Esophagus squamous epithelium (tissue), 5 donors: ENCODE measurements around the gene KCNH3. TPM values are rescaled to one million over a fixed set of nuclear protein-coding genes. Genes with fewer than 3 reads are reported as not detected.

Source experiments
- DNase-seq: peaks from one replicate; lab custom pipeline; 2025; lab: John Stamatoyannopoulos, UW
- H3K27ac ChIP-seq, 4 donors: fragments of 200-600 bp; sonication (generic); one replicate each; pipeline ENCODE4 v1.5.1; 2016 to 2019; ENCODE audit warnings: mild to moderate bottlenecking in 1 of 4
- H3K27me3 ChIP-seq, 4 donors: fragments of 200-600 bp; sonication (generic); 1 replicate in 3 of 4; 2 replicates in 1 of 4; pipeline versions ENCODE4 v1.5.1 to v1.6.0; 2017 to 2021; ENCODE audit warnings: antibody characterized with exemption in 1 of 4
- H3K36me3 ChIP-seq, 3 donors: fragments of 200-600 bp; sonication (generic); one replicate each; pipeline ENCODE4 v1.5.1; 2016 to 2019
- H3K4me1 ChIP-seq, 3 donors: fragments of 200-600 bp; sonication (generic); one replicate each; pipeline ENCODE4 v1.5.1; 2017 to 2019
- H3K4me3 ChIP-seq, 4 donors: fragments of 200-600 bp; sonication (generic); 1 replicate in 3 of 4; 2 replicates in 1 of 4; pipeline ENCODE4 v1.5.1; 2016 to 2019; ENCODE audit warnings: mild to moderate bottlenecking in 2 of 4, moderate library complexity in 1 of 4
- H3K9me3 ChIP-seq, 3 donors: fragments of 200-600 bp; sonication (generic); one replicate each; pipeline ENCODE4 v1.5.1; 2016 to 2019
- POLR2A ChIP-seq, 4 donors: fragments of 450-650 bp; IDR thresholded peaks; one replicate each; pipeline ENCODE4 v1.6.1; 2017; ENCODE audit warnings: antibody characterized with exemption in 4 of 4, mild to moderate bottlenecking in 4 of 4, moderate library complexity in 3 of 4
- WGBS, 2 donors: methylation state at CpG; one replicate each; pipeline ENCODE4 v1.1.5; 2018; 5-methylcytosine and 5-hydroxymethylcytosine counted together
- intact Hi-C: fragments of 100-400 bp; cut with DNase I; formaldehyde crosslinking; loops from one replicate; pipeline ENCODE4 v1.15.0; 2022
- total RNA-seq, 4 donors: library from RNA; depleted of rRNA; stranded (reverse); fragments of >200 nt; gene quantifications; one replicate each; pipeline ENCODE4 v1.1.0, GENCODE V29; 2016
- TF ChIP-seq, protein P1 (sequence below), 6 experiments: fragments of 450-650 bp in 4 of 6; fragments of 200-600 bp in 2 of 6; sonication (generic) in 2 of 6; IDR thresholded peaks; one replicate each; pipeline ENCODE4 v1.5.1; 2016 to 2019; ENCODE audit warnings: antibody characterized with exemption in 6 of 6, mild to moderate bottlenecking in 4 of 6, moderate library complexity in 4 of 6
- donor health status: DM: yes; HTN: yes; CAD: no.

KCNH3 gene
- total RNA-seq, 4 donors from 2014 or later: 0.38 TPM; not detected in 3

DNA sequence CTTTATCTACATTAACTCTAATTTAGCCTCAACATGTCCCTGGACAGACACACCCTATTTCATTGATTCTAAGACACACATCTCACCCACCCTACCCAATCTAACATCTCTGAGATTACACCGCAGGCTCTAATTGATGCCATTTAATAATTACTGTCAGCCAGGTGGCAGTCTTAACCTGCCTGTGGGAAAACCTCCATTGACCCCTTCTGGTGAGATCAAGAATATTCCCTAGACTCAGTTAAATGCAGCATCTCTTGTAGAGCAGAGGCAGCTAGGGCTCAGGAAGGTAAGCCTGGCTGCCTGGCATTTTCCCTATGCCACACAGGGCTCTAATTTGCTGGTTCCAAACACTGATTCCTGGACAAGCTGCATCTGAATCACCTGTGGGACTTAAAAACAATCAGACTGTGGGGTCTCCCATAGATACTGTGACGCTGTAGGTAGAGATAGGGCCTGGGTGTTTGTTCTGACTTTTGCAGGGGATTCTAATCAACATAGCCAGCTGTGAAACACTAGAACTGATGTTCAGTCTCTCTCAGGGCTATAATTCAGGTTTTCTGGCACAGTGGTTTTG, 14.8 kb downstream of the KCNH3 start:
- WGBS, 2 donors: 50 to 60% methylated on average over 2 of the region's 2 CpGs
- DNase-seq: no peak
- intact Hi-C loops: no loop called here

DNA sequence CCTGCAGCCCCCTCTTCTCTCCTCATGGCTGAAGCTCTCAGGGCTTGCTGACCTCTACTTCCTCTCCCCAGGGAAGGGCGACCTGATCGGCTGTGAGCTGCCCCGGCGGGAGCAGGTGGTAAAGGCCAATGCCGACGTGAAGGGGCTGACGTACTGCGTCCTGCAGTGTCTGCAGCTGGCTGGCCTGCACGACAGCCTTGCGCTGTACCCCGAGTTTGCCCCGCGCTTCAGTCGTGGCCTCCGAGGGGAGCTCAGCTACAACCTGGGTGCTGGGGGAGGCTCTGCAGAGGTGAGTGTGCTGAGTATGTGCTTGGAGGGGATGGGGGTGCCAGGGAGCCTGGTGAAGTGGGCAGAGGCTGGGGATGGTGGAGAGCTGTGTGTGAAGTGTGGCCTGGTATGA, 15.4 kb downstream of the KCNH3 start:
- Histone ChIP-seq H3K27ac (no peak overlapping the region), H3K4me3 (no peak overlapping the region), H3K36me3 (peaks cover 8 to 38% (median 10%) of the 10 kb centered on the region in 3 donors), H3K27me3 (peaks cover 0 to 20% (median 1%) of the 10 kb centered on the region in 4 donors), H3K4me1 (peaks cover 6 to 15% (median 7%) of the 10 kb centered on the region in 3 donors), H3K9me3 (no peaks in the 10 kb centered on the region)
- no peak for TF ChIP-seq POLR2A (IDR thresholded peaks at IDR 0.05)
- TF ChIP-seq, protein P1, sequence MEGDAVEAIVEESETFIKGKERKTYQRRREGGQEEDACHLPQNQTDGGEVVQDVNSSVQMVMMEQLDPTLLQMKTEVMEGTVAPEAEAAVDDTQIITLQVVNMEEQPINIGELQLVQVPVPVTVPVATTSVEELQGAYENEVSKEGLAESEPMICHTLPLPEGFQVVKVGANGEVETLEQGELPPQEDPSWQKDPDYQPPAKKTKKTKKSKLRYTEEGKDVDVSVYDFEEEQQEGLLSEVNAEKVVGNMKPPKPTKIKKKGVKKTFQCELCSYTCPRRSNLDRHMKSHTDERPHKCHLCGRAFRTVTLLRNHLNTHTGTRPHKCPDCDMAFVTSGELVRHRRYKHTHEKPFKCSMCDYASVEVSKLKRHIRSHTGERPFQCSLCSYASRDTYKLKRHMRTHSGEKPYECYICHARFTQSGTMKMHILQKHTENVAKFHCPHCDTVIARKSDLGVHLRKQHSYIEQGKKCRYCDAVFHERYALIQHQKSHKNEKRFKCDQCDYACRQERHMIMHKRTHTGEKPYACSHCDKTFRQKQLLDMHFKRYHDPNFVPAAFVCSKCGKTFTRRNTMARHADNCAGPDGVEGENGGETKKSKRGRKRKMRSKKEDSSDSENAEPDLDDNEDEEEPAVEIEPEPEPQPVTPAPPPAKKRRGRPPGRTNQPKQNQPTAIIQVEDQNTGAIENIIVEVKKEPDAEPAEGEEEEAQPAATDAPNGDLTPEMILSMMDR (IDR thresholded peaks at IDR 0.05): no peak
- no peak for DNase-seq
- no CpG with 5 or more reads among the region's 15 CpGs for WGBS, 2 donors
- intact Hi-C loops: no loop called here

More for the DNA sequence above, 14.8 kb downstream of the KCNH3 start:
- peaks cover 13 to 22% (median 13%) of the 10 kb centered on the region in 3 donors for H3K4me1 ChIP-seq
- H3K36me3 ChIP-seq: peaks cover 3 to 31% (median 5%) of the 10 kb centered on the region in 3 donors
- no peaks in the 10 kb centered on the region for H3K9me3 ChIP-seq
- TF ChIP-seq POLR2A (IDR thresholded peaks at IDR 0.05): no peak
- TF ChIP-seq, protein P1 (IDR thresholded peaks at IDR 0.05): peak in 5 of 6 experiments; percentile 32 to 64 (median 50)
- no peak overlapping the region for H3K27ac ChIP-seq
- H3K27me3 ChIP-seq: peaks cover 0 to 27% (median 7%) of the 10 kb centered on the region in 4 donors
- H3K4me3 ChIP-seq: no peak overlapping the region

- TF ChIP-seq, protein P1 (IDR thresholded peaks at IDR 0.05): no peak
- TF ChIP-seq POLR2A (IDR thresholded peaks at IDR 0.05): no peak
- no peak overlapping the region for H3K27ac ChIP-seq
- peaks cover 3 to 11% (median 3%) of the 10 kb centered on the region in 3 donors for H3K4me1 ChIP-seq
- H3K36me3 ChIP-seq: peaks cover 11 to 53% (median 24%) of the 10 kb centered on the region in 3 donors
- intact Hi-C loops: no loop called here
- DNase-seq: no peak
- peaks cover 0 to 5% (median 0%) of the 10 kb centered on the region in 4 donors for H3K27me3 ChIP-seq
- H3K9me3 ChIP-seq: no peaks in the 10 kb centered on the region
- H3K4me3 ChIP-seq: no peak overlapping the region
- 100% methylated on average over 2 to 5 of the region's 18 CpGs for WGBS, 2 donors
These were observed 17.0 kb downstream of the KCNH3 start for GRCh38 chr12:49555631-49556390.

DNA sequence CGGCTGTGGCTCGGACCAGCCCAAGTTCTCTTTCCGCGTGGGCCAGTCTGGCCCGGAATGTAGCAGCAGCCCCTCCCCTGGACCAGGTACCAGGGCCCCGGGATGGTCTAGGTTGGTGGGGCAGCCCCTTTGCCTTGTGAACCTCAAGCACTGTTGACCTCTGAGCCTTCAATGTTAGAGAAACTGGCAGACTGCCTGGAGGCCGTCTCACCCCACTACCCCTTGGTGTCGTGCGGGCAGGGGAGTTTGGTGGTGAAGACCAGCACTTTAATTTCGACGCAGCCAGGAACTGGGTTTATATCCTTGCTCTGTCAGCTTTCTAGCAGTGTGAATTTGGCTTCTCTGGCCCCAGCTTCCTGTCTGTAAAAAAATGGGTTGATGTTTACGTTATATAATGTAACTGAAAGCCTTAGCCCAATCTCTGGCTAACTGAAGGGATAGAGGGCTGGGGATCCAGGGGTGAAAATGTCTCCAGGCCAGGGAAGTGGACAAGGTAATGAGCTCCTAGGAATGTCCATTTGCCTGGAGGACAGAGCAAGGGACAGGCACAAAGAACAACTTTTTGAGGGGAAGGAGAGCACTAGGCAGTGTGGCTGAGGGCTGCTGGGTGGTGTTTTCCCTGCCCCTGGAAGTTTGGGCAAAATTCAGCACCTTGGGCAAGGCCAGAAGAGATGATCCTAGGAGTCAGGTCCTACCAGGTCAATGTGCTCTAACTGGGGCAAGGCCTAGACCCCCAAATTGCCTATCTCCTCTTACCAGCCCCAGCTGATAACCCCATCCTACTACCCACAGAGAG, 17.8 kb downstream of the KCNH3 start:
- WGBS, 2 donors: 85% methylated on average over 7 of the region's 12 CpGs; no CpG with 5 or more reads in 1 of the 2 donors
- no peak for DNase-seq
- intact Hi-C loops: no loop called here

More for the DNA sequence above, 17.8 kb downstream of the KCNH3 start:
- Histone ChIP-seq H3K36me3 (peaks cover 11 to 61% (median 26%) of the 10 kb centered on the region in 3 donors), H3K4me3 (no peak overlapping the region), H3K27ac (no peak overlapping the region), H3K4me1 (peaks cover 2 to 10% (median 3%) of the 10 kb centered on the region in 3 donors), H3K9me3 (no peaks in the 10 kb centered on the region), H3K27me3 (no peaks in the 10 kb centered on the region)
- TF ChIP-seq, protein P1 (IDR thresholded peaks at IDR 0.05): no peak
- TF ChIP-seq POLR2A (IDR thresholded peaks at IDR 0.05): no peak
